ENCODE data around the gene TRAF7. TPM values are rescaled to one million over a fixed set of nuclear protein-coding genes. Genes with fewer than 3 reads are reported as not detected.

Gene TRAF7
- total and polyA plus RNA-seq, 2 of the 8 experiments (the other 6 are each of a cell fraction or from before 2014, with no cell fraction given) = 96.8 to 148 TPM

MicroRNA genes within 50 kb of the gene (microRNA counts, 767-probe panel; counts per million panel counts)
- microRNA hsa-miR-3180 = 879 counts per million, percentile 95 among the panel's probes with 10 or more counts
- 5,410 counts per million, percentile 95 among the panel's probes with 10 or more counts for microRNA hsa-miR-4516

Small RNA genes within 50 kb of the gene (microRNA-seq; reads per million reads assigned to microRNA genes)
- gene MIR3180-5 (ENCODE audit: borderline microRNAs expressed in 2 of 2, borderline number of aligned reads in 2 of 2, borderline replicate concordance in 1 of 2) = 0 reads per million in 2 experiments
- 0 reads per million in 2 experiments for gene MIR4516 (ENCODE audit: borderline microRNAs expressed in 2 of 2, borderline number of aligned reads in 2 of 2, borderline replicate concordance in 1 of 2)
- 0 reads per million in 2 experiments for gene MIR6511B1 (ENCODE audit: borderline microRNAs expressed in 2 of 2, borderline number of aligned reads in 2 of 2, borderline replicate concordance in 1 of 2)

Small RNA genes within 50 kb of the gene (small RNA-seq; reads per million reads assigned to genes)
- not detected for gene MIR3180-5 (ENCODE audit: insufficient read depth)
- gene MIR4516 (ENCODE audit: insufficient read depth) = not detected
- not detected for gene RF00019 (ENCODE audit: insufficient read depth)
- not detected for gene SNORD60 (ENCODE audit: insufficient read depth)

Other genes starting within 250 kb of the TRAF7 start
- 0.39 TPM in 1 of 2 replicates, not detected in the other for gene HS3ST6, start 237.4 kb upstream of the TRAF7 start, total RNA-seq (2021; fragmentation: NEBNext Ultra II Directional; extraction: Animal tissue kit (Norgen Biotek cat#: 25700))
- gene HS3ST6, start 237.4 kb upstream of the TRAF7 start, polyA plus RNA-seq (2011; rRNA removed) = 0.36 and 0.63 TPM in 2 replicates
- 28.2 and 34.1 TPM in 2 replicates for gene MSRB1, start 212.6 kb upstream of the TRAF7 start, total RNA-seq (2021; fragmentation: NEBNext Ultra II Directional; extraction: Animal tissue kit (Norgen Biotek cat#: 25700))
- gene MSRB1, start 212.6 kb upstream of the TRAF7 start, polyA plus RNA-seq (2011; rRNA removed) = 51.4 and 53.8 TPM in 2 replicates
- 0.19 and 0.39 TPM in 2 replicates for gene RPL3L, start 201.1 kb upstream of the TRAF7 start, total RNA-seq (2021; fragmentation: NEBNext Ultra II Directional; extraction: Animal tissue kit (Norgen Biotek cat#: 25700))
- gene RPL3L, start 201.1 kb upstream of the TRAF7 start, polyA plus RNA-seq (2011; rRNA removed) = 0.08 and 0.24 TPM in 2 replicates
- gene NDUFB10, start 196.2 kb upstream of the TRAF7 start, total RNA-seq (2021; fragmentation: NEBNext Ultra II Directional; extraction: Animal tissue kit (Norgen Biotek cat#: 25700)) = 183 and 197 TPM in 2 replicates
- gene NDUFB10, start 196.2 kb upstream of the TRAF7 start, polyA plus RNA-seq (2011; rRNA removed) = 194 and 243 TPM in 2 replicates
- 3,974 and 4,042 TPM in 2 replicates for gene RPS2, start 191.0 kb upstream of the TRAF7 start, total RNA-seq (2021; fragmentation: NEBNext Ultra II Directional; extraction: Animal tissue kit (Norgen Biotek cat#: 25700))
- gene RPS2, start 191.0 kb upstream of the TRAF7 start, polyA plus RNA-seq (2011; rRNA removed) = 16,783 and 22,970 TPM in 2 replicates
- gene RNF151, start 188.9 kb upstream of the TRAF7 start, total RNA-seq (2021; fragmentation: NEBNext Ultra II Directional; extraction: Animal tissue kit (Norgen Biotek cat#: 25700)) = not detected in 2 replicates
- 0.17 TPM in 1 of 2 replicates, not detected in the other for gene RNF151, start 188.9 kb upstream of the TRAF7 start, polyA plus RNA-seq (2011; rRNA removed)
- gene TBL3, start 183.7 kb upstream of the TRAF7 start, total RNA-seq (2021; fragmentation: NEBNext Ultra II Directional; extraction: Animal tissue kit (Norgen Biotek cat#: 25700)) = 65.8 and 66.8 TPM in 2 replicates
- 137 and 159 TPM in 2 replicates for gene TBL3, start 183.7 kb upstream of the TRAF7 start, polyA plus RNA-seq (2011; rRNA removed)
- gene NOXO1, start 174.3 kb upstream of the TRAF7 start, total RNA-seq (2021; fragmentation: NEBNext Ultra II Directional; extraction: Animal tissue kit (Norgen Biotek cat#: 25700)) = 2.5 and 3.3 TPM in 2 replicates
- gene NOXO1, start 174.3 kb upstream of the TRAF7 start, polyA plus RNA-seq (2011; rRNA removed) = 1.3 and 2.6 TPM in 2 replicates
- 37.9 and 45.4 TPM in 2 replicates for gene GFER, start 171.6 kb upstream of the TRAF7 start, total RNA-seq (2021; fragmentation: NEBNext Ultra II Directional; extraction: Animal tissue kit (Norgen Biotek cat#: 25700))
- 17.7 and 29.1 TPM in 2 replicates for gene GFER, start 171.6 kb upstream of the TRAF7 start, polyA plus RNA-seq (2011; rRNA removed)
- 36.2 and 38.8 TPM in 2 replicates for gene SYNGR3, start 165.8 kb upstream of the TRAF7 start, total RNA-seq (2021; fragmentation: NEBNext Ultra II Directional; extraction: Animal tissue kit (Norgen Biotek cat#: 25700))
- 49.9 and 72.3 TPM in 2 replicates for gene SYNGR3, start 165.8 kb upstream of the TRAF7 start, polyA plus RNA-seq (2011; rRNA removed)
- gene ZNF598, start 146.0 kb upstream of the TRAF7 start, total RNA-seq (2021; fragmentation: NEBNext Ultra II Directional; extraction: Animal tissue kit (Norgen Biotek cat#: 25700)) = 47.6 and 51.7 TPM in 2 replicates
- 29.3 and 43.0 TPM in 2 replicates for gene ZNF598, start 146.0 kb upstream of the TRAF7 start, polyA plus RNA-seq (2011; rRNA removed)
- gene NPW, start 136.0 kb upstream of the TRAF7 start, total RNA-seq (2021; fragmentation: NEBNext Ultra II Directional; extraction: Animal tissue kit (Norgen Biotek cat#: 25700)) = 8.1 and 10.3 TPM in 2 replicates
- gene NPW, start 136.0 kb upstream of the TRAF7 start, polyA plus RNA-seq (2011; rRNA removed) = 4.0 and 7.8 TPM in 2 replicates
- gene NHERF2, start 128.9 kb upstream of the TRAF7 start, total RNA-seq (2021; fragmentation: NEBNext Ultra II Directional; extraction: Animal tissue kit (Norgen Biotek cat#: 25700)) = 19.3 and 19.6 TPM in 2 replicates
- 13.9 and 22.4 TPM in 2 replicates for gene NHERF2, start 128.9 kb upstream of the TRAF7 start, polyA plus RNA-seq (2011; rRNA removed)
- gene NTHL1, start 107.9 kb upstream of the TRAF7 start, total RNA-seq (2021; fragmentation: NEBNext Ultra II Directional; extraction: Animal tissue kit (Norgen Biotek cat#: 25700)) = 70.9 and 84.5 TPM in 2 replicates
- 150 and 209 TPM in 2 replicates for gene NTHL1, start 107.9 kb upstream of the TRAF7 start, polyA plus RNA-seq (2011; rRNA removed)
- gene TSC2, start 107.8 kb upstream of the TRAF7 start, total RNA-seq (2021; fragmentation: NEBNext Ultra II Directional; extraction: Animal tissue kit (Norgen Biotek cat#: 25700)) = 91.1 and 96.6 TPM in 2 replicates
- gene TSC2, start 107.8 kb upstream of the TRAF7 start, polyA plus RNA-seq (2011; rRNA removed) = 65.9 and 90.2 TPM in 2 replicates
- 52.7 and 63.5 TPM in 2 replicates for gene PKD1, start 19.9 kb upstream of the TRAF7 start, total RNA-seq (2021; fragmentation: NEBNext Ultra II Directional; extraction: Animal tissue kit (Norgen Biotek cat#: 25700))
- gene PKD1, start 19.9 kb upstream of the TRAF7 start, polyA plus RNA-seq (2011; rRNA removed) = 40.6 and 59.4 TPM in 2 replicates
- gene RAB26, start 7.2 kb upstream of the TRAF7 start, total RNA-seq (2021; fragmentation: NEBNext Ultra II Directional; extraction: Animal tissue kit (Norgen Biotek cat#: 25700)) = 4.3 and 5.3 TPM in 2 replicates
- gene RAB26, start 7.2 kb upstream of the TRAF7 start, polyA plus RNA-seq (2011; rRNA removed) = 5.4 and 6.6 TPM in 2 replicates
- 6.4 and 6.5 TPM in 2 replicates for gene CASKIN1, start 40.8 kb downstream of the TRAF7 start, total RNA-seq (2021; fragmentation: NEBNext Ultra II Directional; extraction: Animal tissue kit (Norgen Biotek cat#: 25700))
- 1.2 and 2.7 TPM in 2 replicates for gene CASKIN1, start 40.8 kb downstream of the TRAF7 start, polyA plus RNA-seq (2011; rRNA removed)
- gene MLST8, start 49.7 kb downstream of the TRAF7 start, total RNA-seq (2021; fragmentation: NEBNext Ultra II Directional; extraction: Animal tissue kit (Norgen Biotek cat#: 25700)) = 67.6 and 69.6 TPM in 2 replicates
- gene MLST8, start 49.7 kb downstream of the TRAF7 start, polyA plus RNA-seq (2011; rRNA removed) = 321 and 440 TPM in 2 replicates
- gene BRICD5, start 55.1 kb downstream of the TRAF7 start, total RNA-seq (2021; fragmentation: NEBNext Ultra II Directional; extraction: Animal tissue kit (Norgen Biotek cat#: 25700)) = 6.1 and 8.5 TPM in 2 replicates
- gene BRICD5, start 55.1 kb downstream of the TRAF7 start, polyA plus RNA-seq (2011; rRNA removed) = 8.6 and 14.2 TPM in 2 replicates
- gene PGP, start 59.1 kb downstream of the TRAF7 start, total RNA-seq (2021; fragmentation: NEBNext Ultra II Directional; extraction: Animal tissue kit (Norgen Biotek cat#: 25700)) = 30.9 and 32.6 TPM in 2 replicates
- 55.9 and 63.9 TPM in 2 replicates for gene PGP, start 59.1 kb downstream of the TRAF7 start, polyA plus RNA-seq (2011; rRNA removed)
- gene E4F1, start 67.8 kb downstream of the TRAF7 start, total RNA-seq (2021; fragmentation: NEBNext Ultra II Directional; extraction: Animal tissue kit (Norgen Biotek cat#: 25700)) = 21.9 and 22.2 TPM in 2 replicates
- 27.0 and 34.2 TPM in 2 replicates for gene E4F1, start 67.8 kb downstream of the TRAF7 start, polyA plus RNA-seq (2011; rRNA removed)
- 0.19 and 0.35 TPM in 2 replicates for gene DNASE1L2, start 80.7 kb downstream of the TRAF7 start, total RNA-seq (2021; fragmentation: NEBNext Ultra II Directional; extraction: Animal tissue kit (Norgen Biotek cat#: 25700))
- gene DNASE1L2, start 80.7 kb downstream of the TRAF7 start, polyA plus RNA-seq (2011; rRNA removed) = 0.75 and 0.97 TPM in 2 replicates
- 79.5 and 80.0 TPM in 2 replicates for gene ECI1, start 95.8 kb downstream of the TRAF7 start, total RNA-seq (2021; fragmentation: NEBNext Ultra II Directional; extraction: Animal tissue kit (Norgen Biotek cat#: 25700))
- 151 and 154 TPM in 2 replicates for gene ECI1, start 95.8 kb downstream of the TRAF7 start, polyA plus RNA-seq (2011; rRNA removed)
- gene RNPS1, start 112.3 kb downstream of the TRAF7 start, total RNA-seq (2021; fragmentation: NEBNext Ultra II Directional; extraction: Animal tissue kit (Norgen Biotek cat#: 25700)) = 330 and 357 TPM in 2 replicates
- 350 and 516 TPM in 2 replicates for gene RNPS1, start 112.3 kb downstream of the TRAF7 start, polyA plus RNA-seq (2011; rRNA removed)
- 7.9 TPM in 2 replicates for gene ABCA3, start 184.9 kb downstream of the TRAF7 start, total RNA-seq (2021; fragmentation: NEBNext Ultra II Directional; extraction: Animal tissue kit (Norgen Biotek cat#: 25700))
- gene ABCA3, start 184.9 kb downstream of the TRAF7 start, polyA plus RNA-seq (2011; rRNA removed) = 5.7 and 8.8 TPM in 2 replicates